ENCODE data around the gene ATP5F1E.

Gene ATP5F1E

GRCh38 chr20:59006864-59007664 lies 25.1 kb downstream of the ATP5F1E start, which contains the start of gene CTSZ:
TSS of gene CTSZ (minus strand) at chr20:59007254. CDS start at chr20:59007128, 126 bp downstream.
- in situ Hi-C loops (cut with MboI; ENCODE audit: low sequenced_read_pairs): no loop called here

DNA sequence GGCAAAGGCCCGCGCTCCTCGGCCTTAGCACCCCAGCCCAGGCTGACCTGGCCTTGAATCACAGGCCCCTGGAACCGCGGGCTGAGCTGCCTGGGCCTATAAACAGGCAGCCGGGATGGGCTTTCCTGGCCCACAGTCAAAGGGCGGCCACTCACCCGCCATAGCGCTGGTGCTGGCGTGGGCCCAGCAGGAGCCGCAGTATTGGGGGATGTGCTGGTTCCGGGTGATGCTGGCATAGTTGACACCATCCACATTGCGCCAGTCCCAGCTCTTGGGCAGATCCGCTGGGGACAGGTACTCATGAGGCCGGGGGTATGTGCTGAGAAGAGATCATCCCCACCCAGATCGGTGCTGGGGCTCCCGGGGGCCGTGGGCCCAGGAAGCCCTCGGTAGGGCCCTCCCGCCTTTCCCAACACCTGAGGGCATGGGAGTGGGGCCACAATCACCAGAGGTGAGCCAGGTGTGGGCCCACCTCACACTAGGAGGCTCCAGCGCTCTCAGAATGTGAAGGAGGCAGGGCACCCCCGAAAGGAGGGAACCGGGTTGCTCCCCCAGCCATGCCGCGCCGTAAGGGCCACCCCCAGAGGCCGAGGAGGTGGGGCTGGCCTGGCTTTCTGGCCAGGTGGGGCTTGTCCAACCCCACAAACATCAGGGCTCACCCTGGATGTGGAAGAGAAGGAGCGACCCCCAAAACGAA lies 25.8 kb downstream of the ATP5F1E start:
- in situ Hi-C loops (cut with MboI; ENCODE audit: low sequenced_read_pairs): no loop called here

GRCh38 chr20:59005523-59006166 lies 26.5 kb downstream of the ATP5F1E start:
- in situ Hi-C loops (cut with MboI; ENCODE audit: low sequenced_read_pairs): no loop called here

GRCh38 chr20:59004763-59005522 lies 27.2 kb downstream of the ATP5F1E start:
- in situ Hi-C loops (cut with MboI; ENCODE audit: low sequenced_read_pairs): no loop called here

DNA sequence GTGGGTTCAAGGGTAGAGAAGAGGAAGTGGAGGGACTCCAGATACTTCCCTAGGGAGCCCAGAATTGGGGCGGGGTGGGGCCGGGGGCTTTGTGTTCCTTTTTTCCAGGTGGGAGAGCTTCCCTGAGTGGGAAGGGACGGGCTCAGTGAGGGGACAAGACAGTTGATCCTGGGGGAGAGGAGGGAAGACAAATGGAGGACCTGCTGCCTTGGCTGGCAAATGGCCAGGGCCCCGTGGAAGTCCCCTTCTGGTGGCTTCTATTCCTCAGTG lies 27.7 kb downstream of the ATP5F1E start:
- in situ Hi-C loops (cut with MboI; ENCODE audit: low sequenced_read_pairs): no loop called here

GRCh38 chr20:59003836-59004492 lies 28.2 kb downstream of the ATP5F1E start:
- in situ Hi-C loops (cut with MboI; ENCODE audit: low sequenced_read_pairs): no loop called here

DNA sequence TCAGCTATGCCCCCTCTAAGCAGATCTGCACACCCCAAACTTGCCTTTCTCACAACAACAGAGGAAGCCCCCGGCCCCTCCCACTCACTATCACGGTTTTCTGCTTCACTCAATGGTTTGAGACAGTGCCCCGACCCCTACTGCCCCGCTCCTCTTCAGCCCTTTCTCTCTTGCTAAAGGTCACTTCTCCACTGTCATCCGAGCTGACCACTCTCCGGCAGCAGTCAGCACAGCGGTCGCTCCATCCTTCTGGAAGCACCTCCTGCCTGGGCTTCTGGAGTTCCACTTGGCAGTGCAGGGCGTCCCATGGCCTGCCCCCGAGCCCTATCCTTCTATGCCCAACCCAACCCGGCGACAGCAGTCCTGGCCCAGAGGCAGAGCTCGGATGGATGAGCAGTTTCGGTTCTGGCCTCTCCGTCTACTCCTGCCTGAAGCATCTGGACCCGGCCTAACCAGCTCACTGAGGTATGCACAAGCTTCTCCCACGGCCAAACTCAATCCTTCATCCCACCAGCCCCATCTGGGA lies 29.2 kb downstream of the ATP5F1E start:
- in situ Hi-C loops (cut with MboI; ENCODE audit: low sequenced_read_pairs): no loop called here

GRCh38 chr20:59002388-59002787 lies 29.7 kb downstream of the ATP5F1E start:
- in situ Hi-C loops (cut with MboI; ENCODE audit: low sequenced_read_pairs): no loop called here

GRCh38 chr20:59001449-59002171 lies 30.5 kb downstream of the ATP5F1E start:
- in situ Hi-C loops (cut with MboI; ENCODE audit: low sequenced_read_pairs): no loop called here

- in situ Hi-C loops (cut with MboI; ENCODE audit: low sequenced_read_pairs): no loop called here
These were observed 31.1 kb downstream of the ATP5F1E start for GRCh38 chr20:59001068-59001448.

- in situ Hi-C loops (cut with MboI; ENCODE audit: low sequenced_read_pairs): no loop called here
These were observed 31.8 kb downstream of the ATP5F1E start for GRCh38 chr20:59000326-59000725.

- in situ Hi-C loops (cut with MboI; ENCODE audit: low sequenced_read_pairs): no loop called here
These were observed 33.5 kb downstream of the ATP5F1E start for GRCh38 chr20:58998656-58999055.

DNA sequence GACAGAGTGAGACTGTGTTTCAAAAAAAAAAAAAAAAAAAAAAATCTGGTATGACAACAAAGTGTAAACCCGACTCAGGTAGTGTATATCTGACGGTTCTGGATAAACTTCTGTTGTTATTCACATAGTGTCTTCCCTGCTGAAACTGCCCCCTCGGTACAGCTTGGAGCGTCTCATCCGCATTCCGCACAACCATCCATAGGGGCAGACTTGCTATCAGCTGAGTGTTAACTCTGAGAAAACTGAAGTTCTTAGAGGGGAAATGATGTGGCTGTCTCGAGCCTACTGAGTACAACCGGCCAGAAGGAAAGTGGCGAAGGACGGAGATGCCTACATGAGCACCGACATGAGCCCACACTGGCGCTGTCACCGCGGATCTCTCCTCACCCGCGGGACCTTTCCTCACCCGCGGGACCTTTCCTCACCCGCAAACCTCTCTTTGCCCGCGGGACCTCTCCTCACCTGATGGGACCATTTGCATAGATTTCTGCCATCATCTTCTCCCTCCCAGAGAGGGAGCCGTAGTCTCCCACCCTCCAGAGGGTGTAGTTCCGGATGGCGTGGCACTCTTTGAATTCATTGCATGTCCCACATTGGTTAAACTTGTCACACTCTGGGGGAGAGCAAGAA lies 34.9 kb downstream of the ATP5F1E start:
- in situ Hi-C loops (cut with MboI; ENCODE audit: low sequenced_read_pairs): no loop called here

DNA sequence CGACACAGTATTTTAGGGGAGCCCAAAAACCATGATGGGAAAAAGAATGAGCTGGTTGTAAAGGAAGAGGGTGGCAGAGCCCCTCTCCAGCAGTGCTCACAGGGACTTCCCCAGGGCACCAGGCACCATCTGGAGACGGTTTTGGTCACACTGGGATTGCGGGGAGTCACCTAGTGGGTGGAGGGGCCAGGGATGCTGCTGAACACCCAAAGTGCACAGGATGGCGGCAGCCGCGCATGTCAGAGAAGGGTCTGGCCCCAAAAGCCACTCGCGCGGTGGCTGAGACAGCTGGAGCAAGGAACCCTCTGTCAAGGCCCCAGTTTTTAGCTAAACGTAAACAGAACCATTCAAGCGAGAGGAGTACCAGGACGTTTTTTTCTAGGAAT lies 35.9 kb downstream of the ATP5F1E start:
- in situ Hi-C loops (cut with MboI; ENCODE audit: low sequenced_read_pairs): no loop called here

GRCh38 chr20:58995461-58996225 lies 36.5 kb downstream of the ATP5F1E start:
- in situ Hi-C loops (cut with MboI; ENCODE audit: low sequenced_read_pairs): no loop called here

- in situ Hi-C loops (cut with MboI; ENCODE audit: low sequenced_read_pairs): no loop called here
These were observed 37.6 kb downstream of the ATP5F1E start for GRCh38 chr20:58994390-58995159.

- in situ Hi-C loops (cut with MboI; ENCODE audit: low sequenced_read_pairs): no loop called here
These were observed 38.5 kb downstream of the ATP5F1E start for GRCh38 chr20:58993332-58994248.
